A673 (cell line): ENCODE data around the gene NDUFB6. TPM values are rescaled to one million over a fixed set of nuclear protein-coding genes. Genes with fewer than 3 reads are reported as not detected.
A peak's percentile ranks its signal among the peaks of the same experiment; 100 is the strongest.

ENCODE experiments used
- BruUV-seq: library from RNA; stranded (reverse); fragments of 400-500 nt; replicated peaks from 2 replicates; lab custom pipeline; 2021; lab: Mats Ljungman, UMichigan
- CTCF ChIA-PET: fragments of 300-600 bp; sonication (Branson Sonifier 250); formaldehyde crosslinking; loops from one replicate; lab custom pipeline; 2022; ENCODE audit warnings: antibody characterized with exemption; lab: Charles Lee
- POLR2A ChIA-PET: fragments of 300-600 bp; sonication (Branson Sonifier 250); formaldehyde crosslinking; loops from one replicate; lab custom pipeline; 2022; ENCODE audit warnings: antibody characterized with exemption; ENCODE audit not compliant: low non-redundant PET; lab: Charles Lee
- DNase-seq: peaks from one replicate; pipeline ENCODE4 v3.0.0-alpha.2; 2015; ENCODE audit warnings: low spot score
- H3K27ac ChIP-seq: fragments of 200-600 bp; sonication (generic); 2 replicates; pipeline ENCODE4 v1.5.1; 2016; ENCODE audit warnings: mixed run types, low read depth, mild to moderate bottlenecking, mixed read lengths, antibody characterized with exemption, low read length; ENCODE audit not compliant: poor library complexity, severe bottlenecking
- H3K27me3 ChIP-seq: fragments of 200-600 bp; sonication (generic); replicated peaks from 2 replicates; pipeline ENCODE4 v1.6.1; 2017; ENCODE audit warnings: mixed run types, low read depth, mild to moderate bottlenecking, mixed read lengths, antibody characterized with exemption, low read length; ENCODE audit not compliant: insufficient read depth, poor library complexity
- H3K36me3 ChIP-seq: fragments of 200-600 bp; sonication (generic); 2 replicates; pipeline ENCODE4 v1.6.1; 2016; ENCODE audit warnings: mixed run types, mild to moderate bottlenecking, mixed read lengths, antibody characterized with exemption, low read length; ENCODE audit not compliant: insufficient read depth, poor library complexity, severe bottlenecking
- H3K4me1 ChIP-seq: fragments of 200-600 bp; sonication (generic); 2 replicates; pipeline ENCODE4 v1.6.1; 2017; ENCODE audit warnings: mixed run types, mild to moderate bottlenecking, mixed read lengths, antibody characterized with exemption, low read length; ENCODE audit not compliant: insufficient read depth, poor library complexity, severe bottlenecking
- H3K4me3 ChIP-seq: fragments of 200-600 bp; sonication (generic); 2 replicates; pipeline ENCODE4 v1.5.1; 2016; ENCODE audit warnings: low read depth, mixed run types, mild to moderate bottlenecking, mixed read lengths, low read length; ENCODE audit not compliant: poor library complexity, severe bottlenecking
- H3K9me3 ChIP-seq: fragments of 200-600 bp; sonication (generic); 2 replicates; pipeline ENCODE4 v1.6.1; 2016; ENCODE audit warnings: mixed run types, low read depth, mild to moderate bottlenecking, mixed read lengths, antibody characterized with exemption, low read length; ENCODE audit not compliant: poor library complexity, severe bottlenecking
- CTCF ChIP-seq: fragments of 300-800, 200-600 bp; sonication (generic); conservative IDR thresholded peaks from 2 replicates; pipeline ENCODE4 v1.5.1; 2017; ENCODE audit warnings: low read depth, mild to moderate bottlenecking, antibody characterized with exemption, low read length, moderate library complexity, mixed read lengths
- EZH2 ChIP-seq: fragments of 200-600 bp; sonication (generic); IDR thresholded peaks from 2 replicates; pipeline ENCODE4 v1.6.1; 2017; ENCODE audit warnings: borderline replicate concordance, low read depth, mild to moderate bottlenecking, mixed read lengths, antibody characterized with exemption, low read length; ENCODE audit not compliant: poor library complexity, severe bottlenecking
- intact Hi-C: fragments of 100-400 bp; cut with micrococcal nuclease; formaldehyde crosslinking; loops from one replicate; pipeline ENCODE4 v1.10.0; 2022; ENCODE audit not compliant: unreplicated experiment
- total RNA-seq: library from RNA; stranded (reverse); gene quantifications from 2 replicates; pipeline ENCODE4 v1.2.3, GENCODE V29; 2021

Gene NDUFB6
- total RNA-seq, 1 experiment from 2014 or later, result 82.6 TPM

DNA sequence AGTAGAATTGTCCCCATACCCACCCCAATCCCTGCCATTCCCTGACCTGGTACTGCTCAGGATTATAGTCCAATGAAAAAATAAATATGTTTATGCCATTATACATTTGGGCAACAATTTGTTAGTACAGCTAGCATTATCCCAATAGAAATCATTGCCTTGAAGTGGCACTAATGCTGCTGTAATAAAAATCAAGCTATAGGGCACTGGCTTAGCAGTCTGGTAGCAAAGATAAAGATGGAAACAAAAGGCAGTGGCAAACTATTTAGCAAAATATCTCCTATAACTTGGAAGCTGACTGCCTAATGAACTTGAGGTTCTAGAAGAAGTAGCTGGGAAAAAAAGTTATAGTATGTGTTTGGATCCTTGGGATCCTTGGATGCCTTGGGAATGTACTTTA lies 18.4 kb downstream of the NDUFB6 start:
- Histone ChIP-seq H3K4me3 (no peak overlapping the region), H3K4me1 (peaks cover 12% of the 10 kb centered on the region), H3K36me3 (no peaks in the 10 kb centered on the region), H3K9me3 (no peaks in the 10 kb centered on the region), H3K27me3 (no peaks in the 10 kb centered on the region), H3K27ac (no peak overlapping the region)
- intact Hi-C loops, result no loop called here
- POLR2A ChIA-PET, result no interaction called here
- TF ChIP-seq EZH2, result no peak
- TF ChIP-seq CTCF, result no peak
- no peak for DNase-seq
- CTCF ChIA-PET, result no interaction called here
- no TSS peak for BruUV-seq

DNA sequence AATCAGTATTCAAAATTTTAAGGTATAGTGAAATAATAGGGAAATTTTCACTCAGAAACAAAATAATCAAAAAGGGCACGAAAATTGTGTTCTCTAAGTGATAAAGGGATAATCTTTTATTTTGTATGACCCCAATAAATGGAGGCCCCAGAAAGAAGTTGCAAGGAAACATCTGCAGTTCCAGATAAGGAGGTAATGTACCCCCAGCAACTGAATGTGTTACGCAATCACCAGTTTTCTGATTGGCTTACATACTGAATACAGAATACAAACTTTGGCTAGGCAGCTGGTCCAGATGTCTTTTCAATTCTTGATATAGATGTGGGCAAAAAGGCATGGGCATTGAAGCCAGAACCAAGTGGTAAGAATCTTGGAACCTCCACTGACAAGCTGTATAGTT lies 18.9 kb downstream of the NDUFB6 start:
- H3K27me3 ChIP-seq, result no peaks in the 10 kb centered on the region
- DNase-seq, result peak; percentile 13
- H3K9me3 ChIP-seq, result no peaks in the 10 kb centered on the region
- H3K36me3 ChIP-seq, result no peaks in the 10 kb centered on the region
- ChIA-PET POLR2A (no interaction called here), CTCF (no interaction called here)
- BruUV-seq, result no TSS peak
- intact Hi-C loops, result no loop called here
- H3K4me3 ChIP-seq, result no peak overlapping the region
- H3K27ac ChIP-seq, result no peak overlapping the region
- TF ChIP-seq EZH2 (no peak), CTCF (no peak)
- H3K4me1 ChIP-seq, result peaks cover 12% of the 10 kb centered on the region

DNA sequence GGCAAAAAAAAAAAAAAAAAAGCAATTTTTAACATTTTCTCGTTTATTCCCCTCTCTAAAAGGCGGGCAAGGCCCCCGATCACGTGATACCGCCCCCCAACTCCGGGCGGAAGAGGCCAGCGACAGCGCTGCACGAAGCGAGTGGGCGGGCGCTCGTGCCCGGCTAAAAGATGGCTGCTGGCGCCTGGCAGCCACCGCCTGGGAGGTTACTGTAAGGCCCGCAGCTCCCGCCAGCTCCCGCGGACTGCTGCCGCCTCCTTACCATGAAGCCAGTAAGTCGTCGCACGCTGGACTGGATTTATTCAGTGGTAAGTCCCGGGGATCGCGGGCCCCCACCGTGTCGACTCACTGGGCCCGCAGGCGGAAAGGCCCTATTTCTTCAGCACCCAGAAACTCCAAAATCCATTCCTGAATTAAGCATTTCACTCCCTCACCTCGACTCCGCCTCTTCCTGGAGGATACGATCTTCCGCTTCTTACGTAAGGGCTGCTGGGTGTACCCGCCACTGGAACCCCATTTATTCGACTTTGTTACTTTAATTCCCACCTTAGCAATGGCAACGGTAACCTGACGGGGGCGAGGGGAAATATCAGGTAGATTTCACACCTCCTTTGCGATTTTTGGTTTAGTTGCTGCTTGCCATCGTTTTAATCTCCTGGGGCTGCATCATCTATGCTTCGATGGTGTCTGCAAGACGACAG lies 20.6 kb downstream of the NDUFB6 start, which contains the start of the genes SMIM27 and TOPORS:
Gene SMIM27, plus strand, starts transcription at position 156 of the 701 bp plus-strand sequence. Its CDS starts 108 bp downstream, at position 264.
Gene TOPORS, minus strand, starts transcription at position 415 of the 701 bp plus-strand sequence. Its CDS starts 150 bp downstream, at position 265.
- ChIA-PET POLR2A (no interaction called here), CTCF (interaction anchor here (1.5 kb wide), 1 partner anchor 173 kb away, joined by 3 read pairs; no protein-coding TSS in a partner anchor)
- peak within 1 kb of the TSS; percentile 91 for H3K4me3 ChIP-seq
- intact Hi-C loops, result no loop called here
- no peaks in the 10 kb centered on the region for H3K9me3 ChIP-seq
- H3K36me3 ChIP-seq, result no peaks in the 10 kb centered on the region
- no peak for TF ChIP-seq CTCF
- TF ChIP-seq EZH2, result no peak
- peak within 1 kb of the TSS; percentile 98 for H3K27ac ChIP-seq
- DNase-seq, result peak; percentile 95
- H3K4me1 ChIP-seq, result peaks cover 12% of the 10 kb centered on the region
- BruUV-seq, result TSS peak; percentile 83
- no peaks in the 10 kb centered on the region for H3K27me3 ChIP-seq
